Progenitor cell of endocrine pancreas (in vitro differentiated cells): ENCODE measurements around the gene MUC21. TPM values are rescaled to one million over a fixed set of nuclear protein-coding genes. Genes with fewer than 3 reads are reported as not detected.
A peak's percentile ranks its signal among the peaks of the same experiment; 100 is the strongest.
"Not testable (repeated sequence)": the region's sequence is repeated elsewhere in the genome, so short reads cannot be mapped to it uniquely, and the experiment has no call there.

Experiments
- DNase-seq: peaks from one replicate; pipeline ENCODE4 v3.0.0; 2021; ENCODE audit warnings: low spot score; ENCODE audit not compliant: unreplicated experiment
- H3K27ac Mint-ChIP-seq: 2 replicates; pipeline ENCODE4 v1.8.0; 2021; ENCODE audit warnings: mild to moderate bottlenecking, moderate library complexity, mixed read lengths
- H3K27me3 Mint-ChIP-seq: 2 replicates; pipeline ENCODE4 v1.8.0; 2021; ENCODE audit warnings: mixed read lengths
- H3K36me3 Mint-ChIP-seq: 2 replicates; pipeline ENCODE4 v1.8.0; 2022; ENCODE audit warnings: mixed read lengths; ENCODE audit not compliant: insufficient read depth
- H3K4me1 Mint-ChIP-seq: 2 replicates; pipeline ENCODE4 v1.8.0; 2021; ENCODE audit warnings: low read depth, mixed read lengths
- H3K4me3 Mint-ChIP-seq: 2 replicates; pipeline ENCODE4 v1.8.0; 2021; ENCODE audit warnings: low read depth, mild to moderate bottlenecking, moderate library complexity, mixed read lengths
- H3K9me3 Mint-ChIP-seq: 2 replicates; pipeline ENCODE4 v1.8.0; 2021; ENCODE audit warnings: low read depth, mixed read lengths
- CTCF ChIP-seq: fragments of 200-600 bp; sonication (generic); IDR thresholded peaks from one replicate; pipeline ENCODE4 v1.5.0; 2021; ENCODE audit warnings: antibody characterized with exemption, mild to moderate bottlenecking; ENCODE audit not compliant: unreplicated experiment
- total RNA-seq: library from RNA; stranded (reverse); gene quantifications from 2 replicates; pipeline ENCODE4 v1.2.1, GENCODE V29; 2021

The MUC21 gene
- total RNA-seq, 1 donor from 2014 or later: not detected

DNA sequence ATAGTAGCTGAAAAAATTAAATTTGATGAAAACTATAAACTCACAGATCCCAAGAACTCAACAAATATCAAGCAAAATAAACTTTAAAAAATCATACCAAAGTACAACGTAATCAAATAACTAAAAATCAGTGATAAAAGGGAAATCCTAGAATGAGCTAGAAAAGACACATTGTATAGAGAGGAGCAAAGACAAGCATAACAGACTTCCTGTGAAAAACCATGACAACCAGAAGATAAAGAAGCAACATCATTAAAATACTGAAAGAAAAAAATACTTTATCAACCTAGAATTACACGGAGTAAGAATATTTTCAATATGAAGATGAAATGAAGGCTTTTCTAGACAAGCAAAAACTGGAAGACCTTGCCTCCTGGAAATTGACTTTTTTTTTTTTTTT, 36.5 kb downstream of the MUC21 start:
- H3K27me3 Mint-ChIP-seq: peaks cover 22% of the 10 kb centered on the region
- peak overlapping the region; percentile 42 for H3K4me3 Mint-ChIP-seq
- H3K4me1 Mint-ChIP-seq: peaks cover 2% of the 10 kb centered on the region
- TF ChIP-seq CTCF: no peak
- H3K9me3 Mint-ChIP-seq: peaks cover 13% of the 10 kb centered on the region
- no peak for DNase-seq
- H3K27ac Mint-ChIP-seq: no peak overlapping the region
- H3K36me3 Mint-ChIP-seq: no peaks in the 10 kb centered on the region

DNA sequence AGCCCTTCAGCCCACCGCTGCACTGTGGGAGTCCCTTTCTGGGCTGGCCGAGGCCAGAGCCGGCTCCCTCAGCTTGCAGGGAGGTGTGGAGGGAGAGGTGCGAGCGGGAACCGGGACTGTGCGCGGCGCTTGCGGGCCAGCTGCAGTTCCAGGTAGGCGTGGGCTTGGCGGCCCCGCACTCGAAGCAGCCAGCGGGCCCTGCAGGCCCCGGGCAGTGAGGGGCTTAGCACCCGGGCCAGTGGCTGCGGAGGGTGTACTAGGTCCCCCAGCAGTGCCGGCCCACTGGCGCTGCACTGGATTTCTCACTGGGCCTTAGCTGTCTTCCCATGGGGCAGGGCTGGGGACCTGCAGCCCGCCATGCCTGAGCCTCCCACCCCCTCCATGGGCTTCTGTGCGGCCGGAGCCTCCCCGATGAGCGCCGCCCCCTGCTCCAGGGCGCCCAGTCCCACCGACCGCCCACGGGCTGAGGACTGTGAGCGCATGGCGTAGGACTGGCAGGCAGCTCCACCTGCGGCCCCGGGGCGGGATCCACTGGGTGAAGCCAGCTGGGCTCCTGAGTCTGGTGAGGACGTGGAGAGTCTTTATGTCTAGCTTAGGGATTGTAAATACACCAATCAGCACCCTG, 37.2 kb downstream of the MUC21 start:
- H3K27ac Mint-ChIP-seq, H3K4me1 Mint-ChIP-seq, DNase-seq, H3K36me3 Mint-ChIP-seq: not testable (repeated sequence)
- H3K27me3 Mint-ChIP-seq: peaks cover 22% of the 10 kb centered on the region
- peak overlapping the region; percentile 42 for H3K4me3 Mint-ChIP-seq
- H3K9me3 Mint-ChIP-seq: peaks cover 11% of the 10 kb centered on the region

GRCh38 chr6:31021705-31022531, 38.4 kb downstream of the MUC21 start:
- Mint-ChIP-seq H3K27ac (peak overlapping the region; percentile 46), H3K27me3 (peaks cover 22% of the 10 kb centered on the region)
- H3K36me3 Mint-ChIP-seq, H3K4me1 Mint-ChIP-seq, H3K4me3 Mint-ChIP-seq, H3K9me3 Mint-ChIP-seq, DNase-seq: not testable (repeated sequence)

- H3K36me3 Mint-ChIP-seq: no peaks in the 10 kb centered on the region
- TF ChIP-seq CTCF: no peak
- no peaks in the 10 kb centered on the region for H3K4me1 Mint-ChIP-seq
- no peaks in the 10 kb centered on the region for H3K9me3 Mint-ChIP-seq
- H3K4me3 Mint-ChIP-seq: no peak overlapping the region
- H3K27ac Mint-ChIP-seq: no peak overlapping the region
- no peak for DNase-seq
- peaks cover 12% of the 10 kb centered on the region for H3K27me3 Mint-ChIP-seq
Observed at GRCh38 chr6:31025595-31025994, 42.1 kb downstream of the MUC21 start.

GRCh38 chr6:31031095-31031494, 47.6 kb downstream of the MUC21 start:
- Mint-ChIP-seq H3K36me3 (no peaks in the 10 kb centered on the region), H3K4me3 (no peak overlapping the region), H3K27me3 (peaks cover 32% of the 10 kb centered on the region), H3K4me1 (no peaks in the 10 kb centered on the region), H3K9me3 (no peaks in the 10 kb centered on the region), H3K27ac (no peak overlapping the region)
- no peak for DNase-seq
- TF ChIP-seq CTCF: no peak

DNA sequence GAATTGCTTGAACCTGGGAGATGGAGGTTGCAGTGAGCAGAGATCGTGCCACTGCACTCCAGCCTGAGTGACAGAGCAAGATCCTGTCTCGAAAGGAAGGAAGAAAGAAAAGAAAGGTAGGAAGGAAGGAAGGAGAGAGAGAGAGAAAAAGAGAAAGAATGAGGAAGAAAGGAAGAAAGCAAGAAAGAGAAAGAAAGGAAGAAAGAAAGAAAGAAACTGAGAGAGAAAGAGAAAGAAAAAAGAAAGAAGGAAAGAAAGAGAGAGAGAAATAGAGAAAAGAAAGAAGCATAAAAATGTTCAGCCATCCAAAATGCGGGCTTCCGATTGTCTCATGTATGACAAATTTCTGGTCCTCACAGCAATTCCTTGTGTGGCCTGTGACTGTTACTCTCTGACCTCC, 49.6 kb downstream of the MUC21 start:
- no peaks in the 10 kb centered on the region for H3K9me3 Mint-ChIP-seq
- no peak overlapping the region for H3K4me3 Mint-ChIP-seq
- no peak for TF ChIP-seq CTCF
- no peak for DNase-seq
- peaks cover 32% of the 10 kb centered on the region for H3K27me3 Mint-ChIP-seq
- peaks cover 4% of the 10 kb centered on the region for H3K4me1 Mint-ChIP-seq
- H3K27ac Mint-ChIP-seq: no peak overlapping the region
- no peaks in the 10 kb centered on the region for H3K36me3 Mint-ChIP-seq
